ENCODE results near the gene SLC17A5.
A peak's percentile ranks its signal among the peaks of the same experiment; 100 is the strongest.
"Not testable (repeated sequence)": the region's sequence is repeated elsewhere in the genome, so short reads cannot be mapped to it uniquely, and the experiment has no call there.

SLC17A5 gene

DNA sequence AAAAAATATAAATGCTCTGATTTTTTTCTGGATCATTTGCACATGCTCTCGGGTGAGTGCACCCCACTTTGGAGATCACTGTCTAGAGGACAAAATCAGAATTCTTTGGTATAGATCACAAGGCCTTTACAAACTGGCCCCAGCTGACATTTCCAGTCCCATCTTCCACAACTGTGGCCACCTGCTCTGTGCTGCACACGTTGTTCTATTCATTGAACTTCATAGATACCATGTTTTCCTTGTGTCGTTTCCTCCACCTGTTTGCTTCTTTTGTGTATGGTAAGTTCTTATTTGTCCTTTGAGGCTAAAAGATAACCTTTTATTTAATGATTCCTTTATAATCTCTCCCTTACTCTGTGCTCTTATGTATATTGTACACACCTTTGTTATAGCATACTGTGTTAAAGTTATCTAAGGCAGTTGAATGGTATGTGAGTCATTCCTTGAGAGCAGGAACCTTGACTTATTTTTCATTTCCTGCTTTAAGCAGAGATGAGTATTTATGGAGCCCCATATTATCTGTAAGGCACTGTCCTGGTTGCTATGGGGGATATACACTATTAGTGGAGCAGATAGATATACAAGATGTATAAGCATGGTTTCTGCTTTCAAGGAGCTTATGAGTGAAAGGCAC lies 12.0 kb upstream of the SLC17A5 start:
- DNase-seq, result no peak

DNA sequence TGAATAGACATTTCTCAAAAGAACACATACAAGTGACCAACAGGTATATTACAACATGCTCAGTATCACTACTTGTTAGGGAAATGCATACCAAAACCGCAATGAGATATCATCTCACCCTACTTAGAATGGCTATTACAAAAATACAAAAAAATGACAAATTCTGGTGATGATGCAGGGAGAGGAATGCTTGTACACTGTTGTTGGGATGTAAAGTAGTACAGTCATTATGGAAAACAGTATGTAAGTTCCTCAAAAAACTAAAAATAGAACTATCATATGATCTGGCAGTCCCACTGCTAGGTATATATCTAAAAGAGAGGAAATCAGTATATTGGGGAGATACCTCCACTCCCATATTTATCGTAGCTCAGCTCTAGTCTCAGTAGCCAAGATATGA lies 10.9 kb upstream of the SLC17A5 start:
- no peak for DNase-seq

DNA sequence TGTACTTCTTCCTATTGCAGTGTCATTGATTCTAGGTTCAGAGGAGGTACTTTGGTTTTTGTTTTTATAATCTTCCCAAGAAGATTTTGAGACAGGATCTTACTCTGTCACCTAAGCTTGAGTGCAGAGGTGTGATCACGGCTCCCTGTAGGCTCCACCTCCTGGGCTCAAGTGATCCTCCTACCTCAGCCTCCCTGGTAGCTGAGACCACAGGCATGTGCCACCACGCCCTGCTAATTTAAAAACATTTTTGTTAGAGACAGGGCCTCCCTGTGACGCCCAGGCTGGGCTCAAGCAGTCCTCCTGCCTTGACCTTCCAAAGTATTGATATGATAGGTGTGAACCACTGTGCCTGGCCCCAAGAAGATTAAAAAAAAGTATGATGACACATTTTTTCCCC lies 3.4 kb upstream of the SLC17A5 start:
- no peak for DNase-seq

DNA sequence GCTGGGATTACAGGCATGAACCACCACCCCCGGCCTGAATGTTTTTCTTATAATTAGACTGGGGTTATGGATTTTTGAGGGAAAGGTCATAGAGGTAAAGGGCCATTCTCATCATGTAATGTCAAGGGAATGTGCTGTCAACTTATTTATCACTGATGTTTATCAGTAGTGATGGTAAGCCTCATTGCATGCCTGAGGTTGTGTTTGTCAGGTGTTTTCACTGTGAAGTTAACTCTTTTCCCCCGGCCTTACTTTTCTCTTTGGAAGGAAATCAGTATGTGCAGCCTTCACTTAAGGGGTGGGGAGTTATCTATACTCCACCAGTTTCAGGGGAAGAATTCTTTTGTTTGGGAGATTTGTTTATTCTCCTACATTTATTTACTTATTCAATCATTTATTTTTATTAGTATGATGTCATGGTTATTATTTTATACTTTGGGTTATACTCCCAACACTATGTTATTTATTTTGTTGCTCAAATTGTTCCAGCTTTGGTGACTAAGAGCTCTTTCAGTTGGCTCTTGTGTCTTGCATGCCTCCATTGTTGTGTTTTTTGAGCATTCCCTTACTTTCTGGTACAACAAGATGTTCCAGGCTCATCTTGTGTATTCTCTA lies 2.8 kb upstream of the SLC17A5 start:
- DNase-seq, result no peak

DNA sequence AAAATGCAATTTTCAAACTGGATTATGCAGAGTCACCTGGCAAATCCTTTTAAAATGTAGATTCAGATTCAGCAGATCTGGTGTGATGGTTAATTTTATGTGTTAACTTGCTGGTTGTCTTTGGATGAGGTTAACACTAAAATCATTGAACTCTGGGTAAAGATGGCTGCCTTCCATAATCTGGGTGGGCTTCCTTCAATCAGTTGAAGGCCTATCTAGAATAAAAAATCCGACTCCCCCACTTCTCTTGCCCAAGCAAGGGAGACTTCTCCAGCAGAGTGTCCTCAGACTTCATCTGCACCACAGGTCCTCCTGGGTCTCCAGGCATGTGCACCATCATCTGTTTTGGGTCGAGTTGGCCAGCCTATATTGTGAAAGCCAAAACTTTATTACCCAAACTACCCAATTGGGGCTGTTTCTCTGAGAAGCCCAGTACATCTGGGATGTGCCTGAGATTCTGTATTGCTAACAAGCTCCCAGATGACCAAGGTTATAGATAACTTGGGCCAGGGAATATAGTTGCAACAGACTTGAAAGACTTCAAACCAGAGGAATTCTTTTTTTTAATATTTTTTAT lies 1.6 kb upstream of the SLC17A5 start:
- DNase-seq, result no peak

DNA sequence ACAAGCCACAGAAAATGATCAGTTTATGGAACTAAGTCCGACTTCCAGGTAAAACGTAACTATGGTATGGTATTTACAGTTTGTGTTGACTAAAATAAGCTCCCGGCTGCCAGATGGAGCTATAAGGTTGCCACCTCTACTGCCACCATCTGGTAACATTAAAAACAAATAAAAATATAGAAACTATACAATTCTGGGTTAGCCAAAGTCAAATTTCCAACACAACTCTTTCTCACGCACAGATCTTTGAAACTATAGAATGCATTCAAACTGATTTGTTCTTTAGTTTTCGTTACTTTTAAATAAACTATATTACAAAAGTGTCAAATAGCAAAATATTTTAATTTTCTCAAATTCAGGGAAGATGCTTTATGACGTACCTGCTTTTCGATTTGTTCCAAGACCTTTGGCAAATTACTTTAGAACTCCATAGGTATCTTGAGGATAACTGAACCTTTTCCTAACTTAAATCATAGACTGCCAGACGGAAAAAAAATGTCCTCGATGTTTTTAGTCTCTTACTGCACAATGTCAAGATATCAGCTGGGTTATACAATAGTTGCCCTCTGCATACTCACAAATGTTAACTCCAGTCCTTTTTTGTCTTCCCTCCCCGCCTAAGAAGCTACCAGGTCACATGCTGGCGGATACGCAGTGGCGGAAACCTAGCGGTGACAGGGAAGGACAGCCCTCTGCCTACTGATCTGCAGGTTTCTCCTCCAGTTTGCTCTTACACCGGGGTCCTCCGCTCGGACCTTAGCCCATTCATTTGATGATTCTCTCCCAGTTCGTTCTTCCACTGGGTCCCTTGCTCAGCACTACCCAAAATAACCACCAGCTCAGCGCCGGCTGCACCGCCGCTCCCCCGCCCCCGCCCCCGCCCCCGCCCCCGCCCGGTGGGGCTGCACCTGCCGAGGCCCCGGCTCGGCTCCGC lies 888 bp downstream of the SLC17A5 start:
- peak; percentile 68 for DNase-seq

DNA sequence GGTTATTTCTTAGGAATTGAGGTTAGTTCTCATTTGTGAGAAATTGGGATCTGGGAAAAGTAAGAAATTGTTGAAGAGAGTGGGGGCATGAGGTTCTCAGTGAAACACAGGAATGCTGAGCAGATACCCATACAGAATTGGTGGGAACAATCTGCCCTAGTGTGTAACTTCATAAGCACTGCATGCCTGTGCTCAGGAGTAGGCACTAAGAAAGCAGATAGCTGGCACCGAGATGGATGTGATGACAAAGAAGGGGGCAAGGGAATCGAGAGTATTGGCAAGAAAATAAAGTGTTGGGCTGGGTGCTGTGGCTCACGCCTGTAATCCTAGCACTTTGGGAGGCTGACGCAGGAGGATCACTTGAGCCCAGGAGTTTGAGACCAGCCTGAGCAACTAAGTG lies 4.0 kb downstream of the SLC17A5 start:
- DNase-seq, result no peak

DNA sequence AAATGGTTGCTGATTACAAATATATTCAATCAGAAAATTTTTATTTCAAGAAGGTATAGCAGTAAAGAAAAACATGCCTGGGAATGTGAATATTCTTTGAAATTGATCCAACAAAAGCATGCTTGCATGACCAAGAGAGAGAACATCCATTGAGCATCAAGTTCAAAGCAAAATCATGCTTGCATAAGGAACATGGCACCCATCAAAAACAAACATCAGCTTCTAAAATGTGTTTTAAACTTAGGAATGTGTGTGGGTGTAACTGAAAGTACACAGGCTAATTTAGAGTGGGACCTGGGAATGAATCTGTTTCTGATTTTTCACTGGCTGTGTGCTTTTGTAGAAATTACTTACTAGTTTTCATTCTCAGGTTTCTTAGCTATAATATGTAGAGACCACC lies 5.6 kb downstream of the SLC17A5 start:
- DNase-seq, result no peak

DNA sequence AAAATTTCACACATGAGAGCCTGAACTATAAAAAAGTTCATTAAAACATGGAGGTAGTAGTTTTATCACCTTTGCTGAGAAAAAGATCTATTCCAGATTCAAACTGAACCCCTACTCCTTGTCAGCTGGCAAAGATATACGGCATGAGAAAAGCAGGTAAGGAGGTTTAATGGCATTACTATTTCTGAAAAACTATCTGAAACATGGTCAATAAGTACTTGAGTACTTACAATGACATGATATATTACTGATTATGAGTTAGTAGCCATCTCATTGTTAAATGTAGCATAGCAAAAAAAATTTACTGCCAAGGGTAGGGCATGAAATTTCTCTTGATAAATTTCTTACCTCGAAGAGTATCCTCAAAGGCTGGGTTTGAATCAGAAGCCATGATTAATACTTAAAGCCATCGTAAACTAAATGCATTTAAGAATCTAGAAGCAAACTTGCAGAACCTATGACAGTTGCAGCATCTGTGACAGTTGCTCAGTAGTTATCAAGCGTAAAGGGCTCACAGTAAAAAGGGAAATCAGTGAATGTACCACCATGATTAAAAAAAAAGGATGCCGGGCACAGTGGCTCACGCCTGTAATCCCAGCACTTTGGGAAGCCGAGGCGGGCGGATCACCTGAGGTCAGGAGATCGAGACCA lies 8.7 kb downstream of the SLC17A5 start:
- no peak for DNase-seq

DNA sequence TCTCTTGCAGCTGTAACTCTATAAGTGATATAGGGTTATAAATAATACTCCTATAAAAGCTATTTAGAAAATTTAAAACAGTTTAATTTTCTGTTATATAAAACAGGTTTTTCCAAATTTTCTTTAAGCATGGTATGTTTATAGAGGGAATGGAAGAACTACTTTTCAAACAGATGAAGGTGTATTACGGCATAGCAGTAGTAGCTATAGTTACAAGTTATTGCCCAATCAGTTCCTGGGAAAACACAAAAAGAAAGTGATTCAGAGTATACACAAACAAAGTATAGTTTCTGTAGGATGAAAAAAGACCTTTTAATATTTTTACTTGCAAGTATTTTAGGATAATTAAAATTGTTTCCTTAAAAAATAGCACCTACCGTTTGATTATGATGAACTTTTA lies 9.8 kb downstream of the SLC17A5 start:
- DNase-seq, result no peak

DNA sequence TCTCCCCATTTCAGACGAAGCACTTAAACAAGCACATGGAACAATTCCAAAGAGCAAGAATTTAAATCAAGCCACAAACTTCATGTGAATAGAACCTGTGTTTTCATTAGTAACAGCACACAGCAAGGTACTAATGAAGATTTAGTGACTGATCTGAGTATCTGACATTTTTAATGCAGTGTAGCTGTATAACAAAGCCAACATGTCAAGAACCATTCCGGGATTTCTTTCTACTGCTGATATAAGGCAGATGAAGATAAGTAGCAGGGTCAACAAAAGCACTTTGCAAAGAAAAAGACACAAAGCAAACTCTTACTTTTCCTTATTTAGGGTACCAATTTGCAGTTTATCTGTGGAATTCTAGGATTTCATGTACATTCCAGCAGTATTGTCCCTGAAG lies 11.3 kb downstream of the SLC17A5 start:
- DNase-seq, result no peak

DNA sequence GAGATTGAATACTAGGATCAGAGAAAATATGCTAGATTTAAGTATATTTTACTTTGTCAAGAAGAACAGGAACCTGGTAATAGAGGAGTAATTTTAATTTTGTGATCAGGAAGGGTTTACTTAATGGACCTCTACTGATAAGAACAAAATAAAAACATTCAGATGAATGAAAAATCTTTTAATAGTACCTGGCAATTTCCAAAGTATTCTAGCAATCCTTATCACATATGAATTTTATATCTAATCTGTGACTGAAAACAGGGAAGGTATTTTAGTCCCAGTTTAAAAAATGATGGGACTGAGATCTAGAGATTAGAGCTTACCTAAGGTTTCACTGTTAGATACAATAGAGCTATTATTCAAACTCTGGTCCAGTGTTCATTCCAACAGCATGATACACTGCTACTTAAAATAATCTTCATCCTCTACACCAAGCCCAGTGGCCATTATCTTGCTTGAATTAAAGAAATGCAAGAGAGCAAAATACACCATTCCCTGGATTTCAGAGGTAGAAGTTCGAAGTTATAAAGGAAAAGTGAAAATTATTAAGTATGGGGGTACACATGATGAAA lies 13.5 kb downstream of the SLC17A5 start:
- no peak for DNase-seq

DNA sequence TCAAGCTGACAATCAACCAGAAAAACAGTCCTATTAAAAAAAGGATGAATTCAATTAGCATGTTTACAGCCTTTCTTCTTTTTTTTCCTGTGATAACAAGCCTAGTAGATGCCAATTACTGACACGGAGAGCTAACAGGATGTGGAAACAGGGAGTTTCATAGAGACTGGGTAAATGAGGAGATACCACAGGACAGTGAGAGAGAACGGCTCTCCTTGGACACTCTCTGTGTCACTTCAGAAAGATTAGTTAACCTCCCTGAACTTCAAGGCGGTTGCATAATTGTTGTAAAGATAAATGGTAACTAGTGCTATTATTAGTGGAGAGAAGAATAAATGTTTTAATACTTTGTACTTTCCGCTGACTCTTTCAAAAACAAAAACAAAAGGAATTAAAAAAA lies 14.8 kb downstream of the SLC17A5 start:
- no peak for DNase-seq

DNA sequence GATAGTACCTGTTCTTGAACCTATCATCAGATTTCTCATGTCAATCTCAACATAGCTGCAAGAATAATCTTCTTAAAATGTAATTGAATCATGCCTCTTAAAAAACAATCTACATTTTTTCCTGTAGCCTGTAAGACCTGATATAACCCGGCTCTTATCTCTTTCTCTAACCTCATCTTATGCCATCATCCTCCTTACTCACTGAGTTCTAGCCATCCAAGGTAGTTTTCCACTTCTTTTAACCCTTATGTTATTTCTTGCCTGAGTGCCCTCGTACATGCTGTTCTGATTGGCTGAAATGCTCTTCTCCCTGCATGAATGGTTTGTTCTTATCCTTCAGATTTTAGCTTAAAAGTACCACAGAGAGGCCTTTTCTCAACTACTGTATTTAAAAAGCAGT lies 16.4 kb downstream of the SLC17A5 start:
- DNase-seq, result no peak

DNA sequence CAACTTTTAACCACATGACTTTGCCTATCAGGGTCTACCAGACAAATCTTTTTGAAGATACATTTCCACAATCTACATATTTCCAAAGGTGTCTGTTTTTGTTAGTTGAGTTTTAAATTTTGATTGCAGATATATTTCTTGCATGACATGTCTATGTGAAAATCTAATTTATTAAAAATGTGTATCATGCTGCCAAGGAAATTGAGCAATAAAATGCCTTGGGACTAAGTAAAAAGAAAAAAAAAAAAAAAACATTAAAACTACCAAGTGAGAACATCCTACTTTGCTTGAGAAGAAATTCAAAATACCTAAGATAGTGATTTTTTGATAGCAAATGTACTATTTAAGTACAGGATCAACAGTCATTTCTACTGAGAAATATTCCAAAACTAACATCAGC lies 17.7 kb downstream of the SLC17A5 start:
- DNase-seq, result no peak

DNA sequence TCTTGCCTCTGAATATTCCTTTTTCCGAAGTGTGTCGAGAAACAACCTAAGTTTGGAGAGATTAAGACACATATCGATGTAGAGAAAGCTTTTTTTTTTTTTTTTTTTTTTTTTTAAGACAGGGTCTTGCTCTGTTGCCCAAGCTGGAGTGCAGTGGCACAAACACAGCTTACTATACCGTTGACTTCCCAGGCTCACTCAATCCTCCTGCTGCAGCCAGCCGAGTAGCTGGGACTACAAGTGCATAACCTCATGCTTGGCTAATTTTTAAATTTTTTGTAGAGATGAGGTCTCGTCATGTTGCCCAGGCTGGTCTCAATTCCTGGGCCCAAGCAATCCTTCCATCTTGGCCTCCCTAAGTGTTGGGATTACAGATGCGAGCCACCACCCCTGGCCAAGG lies 21.4 kb downstream of the SLC17A5 start:
- DNase-seq, result no peak

DNA sequence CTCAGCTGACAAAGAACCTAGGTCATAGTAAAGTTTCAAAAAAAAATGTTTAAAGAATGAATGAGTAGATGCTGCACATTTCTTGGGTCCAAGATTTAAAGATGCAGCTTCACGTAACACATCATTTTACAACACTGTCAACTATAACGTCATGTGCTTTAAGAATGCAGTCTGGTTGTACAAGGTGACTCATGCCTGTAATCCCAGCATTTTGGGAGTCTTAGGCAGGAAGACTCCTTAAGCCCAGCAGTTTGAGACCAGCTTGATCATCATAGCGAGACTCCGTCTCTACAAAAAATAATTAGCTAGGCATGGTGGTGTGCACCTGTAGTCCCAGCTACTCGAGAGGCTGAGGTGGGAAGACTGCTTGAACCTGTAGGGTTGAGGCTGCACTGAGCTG lies 21.9 kb downstream of the SLC17A5 start:
- DNase-seq, result no peak

DNA sequence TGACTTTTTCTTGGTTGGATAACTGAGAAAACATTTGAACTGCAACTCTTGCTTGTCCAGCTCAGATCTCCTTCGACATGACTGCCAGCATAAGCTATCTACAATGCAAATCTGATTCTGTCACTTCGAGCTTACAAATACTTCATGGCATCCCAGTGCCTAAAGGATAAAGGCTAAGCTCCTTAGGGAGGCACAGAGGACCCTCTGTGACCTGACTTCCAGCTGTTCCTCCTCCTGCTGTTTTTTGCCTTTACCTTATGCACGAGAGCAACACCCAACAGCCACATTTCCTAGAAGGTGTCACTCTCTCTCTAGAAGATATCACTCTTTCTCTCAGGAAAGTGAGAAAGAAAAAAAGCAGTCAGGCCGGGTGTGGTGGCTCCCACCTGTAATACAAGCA lies 23.4 kb downstream of the SLC17A5 start:
- no peak for DNase-seq

DNA sequence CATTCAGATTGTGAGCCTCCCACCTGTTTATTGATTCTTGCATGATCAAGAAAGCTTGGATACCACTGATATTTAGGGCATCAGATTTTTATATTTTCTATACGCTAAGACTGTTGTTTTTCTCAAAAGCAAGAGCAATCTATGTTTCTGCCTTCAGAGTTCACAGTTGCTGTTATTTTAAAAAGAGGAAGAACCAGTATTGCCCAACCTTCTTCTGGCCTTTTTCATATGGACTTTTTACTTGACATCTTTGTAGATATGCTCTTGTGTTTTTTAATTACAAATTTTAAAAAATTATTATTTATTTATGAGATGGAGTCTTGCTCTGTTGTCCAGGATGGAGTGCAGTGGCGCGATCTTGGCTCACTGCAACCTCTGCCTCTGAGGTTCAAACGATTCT lies 28.9 kb downstream of the SLC17A5 start:
- no peak for DNase-seq

DNA sequence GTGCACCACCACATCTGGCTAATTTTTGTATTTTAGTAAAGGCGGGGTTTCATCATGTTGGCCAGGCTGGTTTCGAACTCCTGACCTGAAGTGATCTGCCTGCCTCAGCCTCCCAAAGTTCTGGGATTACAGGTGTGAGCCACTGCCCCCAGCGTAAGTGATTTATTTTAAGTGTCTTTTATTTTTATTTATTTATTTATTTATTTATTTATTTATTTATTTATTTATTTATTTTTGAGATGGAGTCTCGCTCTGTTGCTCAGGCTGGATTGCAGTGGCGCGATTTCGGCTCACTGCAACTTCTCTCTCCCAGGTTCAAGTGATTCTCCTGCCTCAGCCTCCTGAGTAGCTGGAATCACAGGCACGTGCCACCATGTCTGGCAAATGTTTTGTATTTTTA lies 30.3 kb downstream of the SLC17A5 start:
- not testable (repeated sequence) for DNase-seq

DNA sequence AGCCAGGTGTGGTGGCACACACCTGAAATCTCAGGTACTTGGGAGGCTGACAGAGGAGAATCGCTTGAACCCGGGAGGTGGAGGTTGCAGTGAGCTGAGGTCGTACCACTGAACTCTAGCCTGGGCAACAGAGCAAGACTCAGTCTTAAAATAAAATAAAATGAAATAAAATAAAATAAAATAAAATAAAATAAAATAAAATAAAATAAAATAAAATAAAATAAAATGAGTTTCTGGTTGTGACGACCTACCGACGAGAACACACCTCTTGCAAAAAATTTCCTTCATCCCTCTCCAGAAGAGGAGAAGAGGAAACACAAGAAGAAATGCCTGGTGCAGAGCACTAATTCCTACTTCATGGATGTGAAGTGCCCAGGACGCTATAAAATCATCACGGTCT lies 35.7 kb downstream of the SLC17A5 start:
- not testable (repeated sequence) for DNase-seq

DNA sequence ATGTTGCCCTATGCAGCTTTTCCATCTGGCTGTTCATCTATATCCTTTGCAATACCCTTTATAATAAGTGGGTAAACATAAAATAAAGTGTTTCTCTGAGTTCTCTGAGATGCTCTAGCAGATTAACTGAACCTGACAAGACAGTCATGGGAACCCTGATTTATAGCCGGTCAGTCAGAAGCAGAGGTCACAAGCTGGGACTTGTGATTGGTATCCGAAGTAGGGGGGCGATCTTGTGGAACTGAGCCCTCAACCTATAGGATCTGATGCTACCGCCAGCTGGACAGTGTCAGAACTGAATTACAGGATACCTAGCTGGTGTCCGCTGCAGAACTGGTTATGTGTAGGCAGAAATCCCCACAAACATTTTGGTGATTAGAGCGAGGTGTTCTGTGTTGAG lies 39.0 kb downstream of the SLC17A5 start:
- no peak for DNase-seq
